Upper lobe of left lung (tissue), 6 donors: ENCODE measurements around the gene ASTN2. TPM values are rescaled to one million over a fixed set of nuclear protein-coding genes. Genes with fewer than 3 reads are reported as not detected.

Experiments used
- ATAC-seq, 2 donors: fragments of 200-7000 bp; cut with Tn5 transposase; one replicate each; pipeline ENCODE4 v1.9.1; 2022; ENCODE audit warnings: mild to moderate bottlenecking in 2 of 2, moderate library complexity in 2 of 2; ENCODE audit not compliant: low FRiP score in 2 of 2
- DNase-seq, 2 donors: peaks; one replicate each; pipeline ENCODE4 v3.0.0-alpha.2; 2019 to 2020
- H3K27ac ChIP-seq, 4 donors: fragments of 200-600 bp; sonication (generic); one replicate each; pipeline ENCODE4 v1.5.1; 2016 to 2019
- H3K27me3 ChIP-seq, 4 donors: fragments of 200-600 bp; sonication (generic); one replicate each; pipeline ENCODE4 v1.5.1; 2017 to 2019
- H3K36me3 ChIP-seq, 4 donors: fragments of 200-600 bp; sonication (generic); one replicate each; pipeline ENCODE4 v1.5.1; 2016 to 2019
- H3K4me1 ChIP-seq, 4 donors: fragments of 200-600 bp; sonication (generic); one replicate each; pipeline ENCODE4 v1.5.1; 2018 to 2019
- H3K4me3 ChIP-seq, 4 donors: fragments of 200-600 bp; sonication (generic); one replicate each; pipeline ENCODE4 v1.5.1; 2017 to 2019; ENCODE audit warnings: mild to moderate bottlenecking in 2 of 4, moderate library complexity in 1 of 4
- H3K9me3 ChIP-seq, 4 donors: fragments of 200-600 bp; sonication (generic); one replicate each; pipeline ENCODE4 v1.5.1; 2018 to 2019
- EP300 ChIP-seq, 4 donors: sonication (generic); formaldehyde crosslinking; IDR thresholded peaks; one replicate each; pipeline ENCODE4 v1.5.1; 2017; ENCODE audit warnings: antibody characterized with exemption in 4 of 4, control low read depth in 2 of 4
- POLR2A ChIP-seq, 4 donors: fragments of 450-650 bp; IDR thresholded peaks; one replicate each; pipeline ENCODE4 v1.5.1; 2016 to 2017; ENCODE audit warnings: antibody characterized with exemption in 4 of 4, mild to moderate bottlenecking in 2 of 4
- POLR2AphosphoS5 ChIP-seq, 2 donors: sonication (generic); formaldehyde crosslinking; IDR thresholded peaks; one replicate each; pipeline ENCODE4 v1.5.1; 2017; ENCODE audit warnings: antibody characterized with exemption in 2 of 2
- WGBS, 2 donors: methylation state at CpG; one replicate each; pipeline ENCODE4 v1.1.5; 2017 to 2018; 5-methylcytosine and 5-hydroxymethylcytosine counted together
- total RNA-seq, 6 donors: library from RNA; depleted of rRNA in 4 of 6; stranded (reverse); fragments of >200 nt in 4 of 6; gene quantifications; one replicate each; pipeline versions ENCODE4 v1.1.0 to v1.2.1, GENCODE V29; 2016 to 2021
- TF ChIP-seq, protein P1 (sequence below), 6 experiments: fragments of 450-650 bp in 4 of 6; fragments of 200-600 bp in 2 of 6; sonication (generic) in 2 of 6; IDR thresholded peaks; one replicate each; pipeline ENCODE4 v1.5.1; 2016 to 2019; ENCODE audit warnings: antibody characterized with exemption in 6 of 6
- donor health status: DM: no; HTN: no; CAD: no; lungs with moderate emphysema.
- donor health status: DM: no; HTN: yes; CAD: no; lungs with severe emphysema.

ASTN2 gene
- total RNA-seq, 6 donors from 2014 or later: 2.0 to 7.5 (median 3.4) TPM

DNA sequence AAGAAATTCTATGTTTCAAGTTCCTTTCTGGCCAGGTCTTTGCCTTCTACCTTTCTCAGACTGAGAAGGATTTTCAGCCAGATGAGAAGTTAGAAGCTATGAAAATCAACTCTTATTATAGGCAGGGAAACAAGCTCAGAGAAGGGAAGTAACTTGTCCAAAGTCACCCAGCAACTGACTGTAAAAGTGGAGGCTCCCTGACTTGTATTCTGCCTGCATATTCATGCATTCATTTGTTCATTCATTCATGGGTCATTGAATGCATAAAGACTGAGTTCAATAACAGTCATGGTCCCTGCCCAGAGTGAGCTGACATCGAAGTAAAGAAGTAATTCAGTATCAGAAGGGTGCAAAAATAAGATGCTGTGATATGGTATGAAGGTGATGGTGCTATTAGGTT lies 1021.7 kb downstream of the ASTN2 start:
- Histone ChIP-seq H3K27me3 (no peaks in the 10 kb centered on the region), H3K36me3 (no peaks in the 10 kb centered on the region), H3K9me3 (no peaks in the 10 kb centered on the region), H3K4me3 (no peak overlapping the region), H3K27ac (no peak overlapping the region), H3K4me1 (no peaks in the 10 kb centered on the region)
- no peak for ATAC-seq
- DNase-seq: no peak
- 89 to 92% methylated on average over 1 of the region's 1 CpG for WGBS, 2 donors
- TF ChIP-seq, protein P1, sequence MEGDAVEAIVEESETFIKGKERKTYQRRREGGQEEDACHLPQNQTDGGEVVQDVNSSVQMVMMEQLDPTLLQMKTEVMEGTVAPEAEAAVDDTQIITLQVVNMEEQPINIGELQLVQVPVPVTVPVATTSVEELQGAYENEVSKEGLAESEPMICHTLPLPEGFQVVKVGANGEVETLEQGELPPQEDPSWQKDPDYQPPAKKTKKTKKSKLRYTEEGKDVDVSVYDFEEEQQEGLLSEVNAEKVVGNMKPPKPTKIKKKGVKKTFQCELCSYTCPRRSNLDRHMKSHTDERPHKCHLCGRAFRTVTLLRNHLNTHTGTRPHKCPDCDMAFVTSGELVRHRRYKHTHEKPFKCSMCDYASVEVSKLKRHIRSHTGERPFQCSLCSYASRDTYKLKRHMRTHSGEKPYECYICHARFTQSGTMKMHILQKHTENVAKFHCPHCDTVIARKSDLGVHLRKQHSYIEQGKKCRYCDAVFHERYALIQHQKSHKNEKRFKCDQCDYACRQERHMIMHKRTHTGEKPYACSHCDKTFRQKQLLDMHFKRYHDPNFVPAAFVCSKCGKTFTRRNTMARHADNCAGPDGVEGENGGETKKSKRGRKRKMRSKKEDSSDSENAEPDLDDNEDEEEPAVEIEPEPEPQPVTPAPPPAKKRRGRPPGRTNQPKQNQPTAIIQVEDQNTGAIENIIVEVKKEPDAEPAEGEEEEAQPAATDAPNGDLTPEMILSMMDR (IDR thresholded peaks at IDR 0.05): no peak
- TF ChIP-seq POLR2A (IDR thresholded peaks at IDR 0.05) (no peak), EP300 (IDR thresholded peaks at IDR 0.05) (no peak), POLR2AphosphoS5 (IDR thresholded peaks at IDR 0.05) (no peak)

DNA sequence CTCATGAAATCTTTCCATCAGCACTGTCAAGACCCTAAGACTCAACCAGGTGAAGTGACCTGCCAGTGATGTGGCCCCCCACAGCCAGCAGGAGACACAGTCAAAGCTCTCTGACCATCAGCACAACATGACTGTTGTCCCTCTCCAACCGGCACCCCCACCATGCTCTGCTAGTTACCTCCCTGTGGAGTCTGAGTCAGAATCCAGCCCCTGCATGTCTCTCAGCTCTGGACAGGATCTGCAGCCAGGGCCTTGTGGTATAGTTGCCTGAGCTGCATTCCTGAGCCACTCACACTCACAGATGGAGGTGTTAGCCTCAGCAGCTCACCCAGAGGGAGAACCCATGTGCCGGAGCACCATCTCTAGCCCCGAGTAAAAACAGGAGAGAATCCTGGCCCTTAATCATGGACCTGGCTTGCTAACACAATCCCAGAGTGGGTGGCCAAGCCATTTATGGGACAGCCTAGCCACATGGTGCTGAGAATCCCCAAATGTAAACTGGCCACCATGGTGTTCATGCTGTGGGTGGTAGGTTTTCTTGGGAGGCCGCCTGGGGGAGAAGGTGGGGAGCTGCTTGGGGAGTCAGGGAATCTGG lies 1023.5 kb downstream of the ASTN2 start:
- DNase-seq (no peak), ATAC-seq (no peak)
- Histone ChIP-seq H3K36me3 (no peaks in the 10 kb centered on the region), H3K9me3 (no peaks in the 10 kb centered on the region), H3K4me3 (no peak overlapping the region), H3K27me3 (no peaks in the 10 kb centered on the region), H3K27ac (no peak overlapping the region), H3K4me1 (no peaks in the 10 kb centered on the region)
- WGBS, 2 donors: 90 to 92% methylated on average over 3 to 4 of the region's 4 CpGs
- no peak for TF ChIP-seq EP300 (IDR thresholded peaks at IDR 0.05)
- TF ChIP-seq, protein P1 (IDR thresholded peaks at IDR 0.05): no peak
- no peak for TF ChIP-seq POLR2A (IDR thresholded peaks at IDR 0.05)
- TF ChIP-seq POLR2AphosphoS5 (IDR thresholded peaks at IDR 0.05): no peak

DNA sequence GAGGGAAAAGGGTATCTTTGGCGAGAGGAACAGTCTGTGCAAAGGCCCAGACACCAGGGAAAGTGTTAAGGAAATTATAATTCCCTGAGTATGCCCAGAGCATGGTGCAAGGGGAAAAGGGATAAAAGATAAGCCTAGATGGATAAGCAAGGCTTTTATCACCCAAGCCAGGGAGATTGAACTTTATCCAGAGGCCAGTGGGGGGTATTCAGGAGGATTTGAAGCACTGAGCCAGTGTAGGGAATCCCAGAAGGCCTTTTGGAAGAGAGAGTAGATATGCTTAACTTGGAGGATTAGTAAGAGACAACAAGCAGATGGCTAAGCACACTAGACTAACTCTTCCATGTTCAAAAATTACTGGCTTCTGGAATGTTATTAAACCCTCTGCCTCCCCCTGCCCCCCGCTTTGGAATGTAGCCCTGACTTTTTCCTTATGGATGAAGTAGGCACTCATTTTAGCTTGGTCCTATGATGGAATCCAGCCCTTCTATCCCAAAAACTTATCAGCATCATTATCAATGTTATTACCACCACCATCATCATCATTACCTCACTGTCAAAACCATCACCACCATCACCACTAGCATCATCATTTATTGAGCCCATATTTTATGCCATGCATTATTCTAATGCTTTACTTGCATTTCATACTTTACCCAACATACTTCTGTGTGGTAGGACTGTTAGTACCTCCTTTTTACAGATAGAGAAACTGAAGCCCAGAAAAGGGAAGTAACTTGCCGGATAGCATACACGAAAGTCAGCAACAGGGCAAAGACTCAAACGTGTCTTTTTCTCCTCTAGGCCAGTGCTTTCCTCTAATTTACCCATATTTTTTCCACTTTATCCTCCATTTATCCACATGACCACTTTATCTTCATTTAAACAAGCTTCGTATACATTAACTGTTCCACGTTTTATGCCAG lies 1024.3 kb downstream of the ASTN2 start:
- H3K36me3 ChIP-seq: no peaks in the 10 kb centered on the region
- no peak for TF ChIP-seq POLR2AphosphoS5 (IDR thresholded peaks at IDR 0.05)
- TF ChIP-seq, protein P1 (IDR thresholded peaks at IDR 0.05): no peak
- TF ChIP-seq EP300 (IDR thresholded peaks at IDR 0.05): no peak
- no peak for TF ChIP-seq POLR2A (IDR thresholded peaks at IDR 0.05)
- H3K4me1 ChIP-seq: no peaks in the 10 kb centered on the region
- no peak overlapping the region for H3K27ac ChIP-seq
- H3K9me3 ChIP-seq: no peaks in the 10 kb centered on the region
- ATAC-seq (no peak), DNase-seq (no peak)
- H3K4me3 ChIP-seq: no peak overlapping the region
- 74 to 75% methylated on average over 7 of the region's 7 CpGs for WGBS, 2 donors
- H3K27me3 ChIP-seq: no peaks in the 10 kb centered on the region

DNA sequence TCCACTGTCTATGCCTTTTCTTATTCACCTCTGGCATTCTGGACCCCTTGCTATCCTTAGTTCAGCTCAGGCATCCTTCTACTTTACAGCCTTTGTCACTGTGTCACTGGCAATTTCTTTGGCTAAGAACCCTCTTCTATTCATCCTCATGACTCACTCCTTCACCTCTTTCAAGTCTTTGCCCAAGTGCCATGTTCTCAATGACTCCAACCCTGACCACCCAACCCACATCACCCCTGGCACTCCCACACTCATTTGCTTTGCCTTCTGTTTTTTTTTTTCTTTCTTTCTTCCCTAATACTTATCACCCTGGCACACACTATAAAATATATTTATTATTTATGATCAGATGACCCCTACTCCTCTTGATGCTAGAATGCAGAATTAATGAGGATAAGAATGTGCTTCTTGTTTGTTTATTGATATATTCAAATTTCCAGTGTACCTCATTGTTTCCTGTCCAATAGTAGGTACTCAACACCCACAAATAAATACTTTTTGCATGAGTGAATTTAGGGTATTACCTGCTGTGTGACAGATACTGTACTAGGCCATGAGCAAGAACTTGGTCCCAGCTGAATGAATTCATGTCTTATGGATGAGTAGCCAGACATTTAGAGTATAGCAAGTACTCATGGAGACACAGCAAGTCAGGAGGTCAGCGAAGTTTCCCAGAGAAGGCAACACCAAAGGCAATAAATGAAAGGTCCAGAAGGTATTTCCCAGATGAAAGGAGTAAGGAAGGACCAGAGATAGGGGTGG lies 1025.1 kb downstream of the ASTN2 start:
- Histone ChIP-seq H3K36me3 (no peaks in the 10 kb centered on the region), H3K4me1 (no peaks in the 10 kb centered on the region), H3K27ac (no peak overlapping the region), H3K27me3 (no peaks in the 10 kb centered on the region), H3K9me3 (no peaks in the 10 kb centered on the region), H3K4me3 (no peak overlapping the region)
- ATAC-seq: no peak
- no peak for TF ChIP-seq POLR2AphosphoS5 (IDR thresholded peaks at IDR 0.05)
- no peak for TF ChIP-seq POLR2A (IDR thresholded peaks at IDR 0.05)
- TF ChIP-seq EP300 (IDR thresholded peaks at IDR 0.05): no peak
- TF ChIP-seq, protein P1 (IDR thresholded peaks at IDR 0.05): no peak
- no peak for DNase-seq
- 80 to 89% methylated on average over 1 of the region's 1 CpG for WGBS, 2 donors
